Activated B cell treated with CpG ODN at 0.5 μM for 24 hours (primary cell): ENCODE results near the gene FKRP. TPM values are rescaled to one million over a fixed set of nuclear protein-coding genes. Genes with fewer than 3 reads are reported as not detected.
A peak's percentile ranks its signal among the peaks of the same experiment; 100 is the strongest.

Experiments used
- ATAC-seq: fragments of 200-7000 bp; cut with Tn5 transposase; one replicate; pipeline ENCODE4 v1.10.0; 2021; ENCODE audit warnings: low read depth, mild to moderate bottlenecking, moderate library complexity
- CTCF ChIA-PET: fragments of 350-600 bp; sonication (Branson Sonifier 250); formaldehyde crosslinking; loops from one replicate; lab custom pipeline; 2021; ENCODE audit warnings: antibody characterized with exemption; lab: Charles Lee
- POLR2A ChIA-PET: fragments of 350-600 bp; sonication (Branson Sonifier 250); formaldehyde crosslinking; loops from one replicate; lab custom pipeline; 2021; ENCODE audit warnings: antibody characterized with exemption; lab: Charles Lee
- DNase-seq: peaks from one replicate; pipeline ENCODE4 v3.0.0; 2022
- H3K27ac Mint-ChIP-seq: one replicate; pipeline ENCODE4 v1.8.0; 2020; ENCODE audit warnings: mixed read lengths
- H3K27me3 Mint-ChIP-seq: one replicate; pipeline ENCODE4 v1.8.0; 2021; ENCODE audit warnings: mixed read lengths
- H3K36me3 Mint-ChIP-seq: one replicate; pipeline ENCODE4 v1.8.0; 2021; ENCODE audit warnings: low read depth, mixed read lengths
- H3K4me1 Mint-ChIP-seq: one replicate; pipeline ENCODE4 v1.8.0; 2021; ENCODE audit warnings: mixed read lengths
- H3K4me3 Mint-ChIP-seq: one replicate; pipeline ENCODE4 v1.8.0; 2020; ENCODE audit warnings: mild to moderate bottlenecking, mixed read lengths
- H3K9me3 Mint-ChIP-seq: one replicate; pipeline ENCODE4 v1.8.0; 2020; ENCODE audit warnings: mixed read lengths
- intact Hi-C: fragments of 100-400 bp; cut with micrococcal nuclease; formaldehyde crosslinking; loops from one replicate; pipeline ENCODE4 v1.15.1; 2024
- total RNA-seq: library from RNA; stranded (reverse); gene quantifications from 2 replicates; pipeline ENCODE4 v1.2.3, GENCODE V29; 2022
- TF ChIP-seq, protein P1 (sequence below): fragments of 200-600 bp; IDR thresholded peaks from one replicate; pipeline ENCODE4 v1.8.0; 2022; ENCODE audit warnings: antibody characterized with exemption, mild to moderate bottlenecking

The FKRP gene
- total RNA-seq, 1 donor from 2014 or later = 35.8 TPM

DNA sequence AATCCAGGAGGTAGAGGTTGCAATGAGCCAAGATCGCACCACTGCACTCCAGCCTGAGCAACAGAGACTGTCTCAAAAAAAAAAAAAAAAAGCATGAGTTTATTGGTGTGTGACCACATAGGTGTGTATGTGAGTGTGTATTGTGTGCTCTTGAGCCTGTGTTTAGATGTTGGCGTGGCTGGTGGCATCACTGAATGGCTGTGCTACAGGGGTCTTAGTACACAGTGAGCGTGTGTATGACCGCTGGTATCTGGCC, 40.1 kb downstream of the FKRP start:
- POLR2A ChIA-PET = interaction anchor here (0.5 to 5.8 kb wide), 8 partner anchors 37 to 470 kb away, joined by 4 to 242 read pairs (median 8); partner anchors contain the start of genes CALM3, CCDC9, PRKD2 and ZC3H4
- TF ChIP-seq, protein P1, sequence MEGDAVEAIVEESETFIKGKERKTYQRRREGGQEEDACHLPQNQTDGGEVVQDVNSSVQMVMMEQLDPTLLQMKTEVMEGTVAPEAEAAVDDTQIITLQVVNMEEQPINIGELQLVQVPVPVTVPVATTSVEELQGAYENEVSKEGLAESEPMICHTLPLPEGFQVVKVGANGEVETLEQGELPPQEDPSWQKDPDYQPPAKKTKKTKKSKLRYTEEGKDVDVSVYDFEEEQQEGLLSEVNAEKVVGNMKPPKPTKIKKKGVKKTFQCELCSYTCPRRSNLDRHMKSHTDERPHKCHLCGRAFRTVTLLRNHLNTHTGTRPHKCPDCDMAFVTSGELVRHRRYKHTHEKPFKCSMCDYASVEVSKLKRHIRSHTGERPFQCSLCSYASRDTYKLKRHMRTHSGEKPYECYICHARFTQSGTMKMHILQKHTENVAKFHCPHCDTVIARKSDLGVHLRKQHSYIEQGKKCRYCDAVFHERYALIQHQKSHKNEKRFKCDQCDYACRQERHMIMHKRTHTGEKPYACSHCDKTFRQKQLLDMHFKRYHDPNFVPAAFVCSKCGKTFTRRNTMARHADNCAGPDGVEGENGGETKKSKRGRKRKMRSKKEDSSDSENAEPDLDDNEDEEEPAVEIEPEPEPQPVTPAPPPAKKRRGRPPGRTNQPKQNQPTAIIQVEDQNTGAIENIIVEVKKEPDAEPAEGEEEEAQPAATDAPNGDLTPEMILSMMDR = no peak
- H3K4me1 Mint-ChIP-seq = peaks cover 46% of the 10 kb centered on the region
- peak overlapping the region; percentile 95 for H3K4me3 Mint-ChIP-seq
- peak overlapping the region; percentile 95 for H3K27ac Mint-ChIP-seq
- CTCF ChIA-PET = interaction anchor here (1.1 to 3.3 kb wide), 4 partner anchors 10 to 55 kb away, joined by 3 to 11 read pairs (median 8); no protein-coding TSS in a partner anchor
- intact Hi-C loops = loop anchor here (1.0 to 10.0 kb wide), 6 partner anchors 39 to 439 kb away; partner anchors contain the start of genes DACT3, FKRP, PRKD2 and STRN4
- H3K36me3 Mint-ChIP-seq = peaks cover 49% of the 10 kb centered on the region
- H3K9me3 Mint-ChIP-seq = no peaks in the 10 kb centered on the region
- DNase-seq = no peak
- no peaks in the 10 kb centered on the region for H3K27me3 Mint-ChIP-seq
- ATAC-seq = peak; percentile 4

- Mint-ChIP-seq H3K4me1 (peaks cover 46% of the 10 kb centered on the region), H3K4me3 (peak overlapping the region; percentile 95), H3K36me3 (peaks cover 45% of the 10 kb centered on the region), H3K9me3 (no peaks in the 10 kb centered on the region), H3K27me3 (no peaks in the 10 kb centered on the region), H3K27ac (peak overlapping the region; percentile 95)
- ChIA-PET CTCF (interaction anchor here (0.6 to 3.3 kb wide), 3 partner anchors 11 to 54 kb away, joined by 3 to 11 read pairs (median 6); no protein-coding TSS in a partner anchor), POLR2A (interaction anchor here (0.5 to 5.8 kb wide), 16 partner anchors 11 to 485 kb away, joined by 3 to 242 read pairs (median 4); partner anchors contain the start of genes AP2S1, CALM3, CCDC9 and PRKD2)
- ATAC-seq (peak; percentile 47), DNase-seq (peak; percentile 66)
- intact Hi-C loops = loop anchor here (1.0 to 10.0 kb wide), 6 partner anchors 39 to 438 kb away; partner anchors contain the start of genes DACT3, FKRP, PRKD2 and STRN4
- TF ChIP-seq, protein P1 = no peak
Observed at GRCh38 chr19:46786236-46787039, 40.6 kb downstream of the FKRP start.

GRCh38 chr19:46787040-46787330, 41.1 kb downstream of the FKRP start:
- TF ChIP-seq, protein P1 = no peak
- no peak for DNase-seq
- ATAC-seq = no peak
- Mint-ChIP-seq H3K36me3 (peaks cover 40% of the 10 kb centered on the region), H3K27ac (peak overlapping the region; percentile 95), H3K27me3 (no peaks in the 10 kb centered on the region), H3K9me3 (no peaks in the 10 kb centered on the region), H3K4me3 (peak overlapping the region; percentile 95), H3K4me1 (peaks cover 52% of the 10 kb centered on the region)
- intact Hi-C loops = loop anchor here (2.0 to 10.0 kb wide), 4 partner anchors 40 to 438 kb away; partner anchors contain the start of genes FKRP, PRKD2, STRN4 and ZC3H4
- POLR2A ChIA-PET = interaction anchor here (0.6 to 5.8 kb wide), 11 partner anchors 11 to 439 kb away, joined by 3 to 242 read pairs (median 6); partner anchors contain the start of genes AP2S1, CALM3 and TMEM160
- CTCF ChIA-PET = interaction anchor here (0.9 to 3.3 kb wide), 2 partner anchors 38 to 53 kb away, joined by 4 to 11 read pairs; no protein-coding TSS in a partner anchor

DNA sequence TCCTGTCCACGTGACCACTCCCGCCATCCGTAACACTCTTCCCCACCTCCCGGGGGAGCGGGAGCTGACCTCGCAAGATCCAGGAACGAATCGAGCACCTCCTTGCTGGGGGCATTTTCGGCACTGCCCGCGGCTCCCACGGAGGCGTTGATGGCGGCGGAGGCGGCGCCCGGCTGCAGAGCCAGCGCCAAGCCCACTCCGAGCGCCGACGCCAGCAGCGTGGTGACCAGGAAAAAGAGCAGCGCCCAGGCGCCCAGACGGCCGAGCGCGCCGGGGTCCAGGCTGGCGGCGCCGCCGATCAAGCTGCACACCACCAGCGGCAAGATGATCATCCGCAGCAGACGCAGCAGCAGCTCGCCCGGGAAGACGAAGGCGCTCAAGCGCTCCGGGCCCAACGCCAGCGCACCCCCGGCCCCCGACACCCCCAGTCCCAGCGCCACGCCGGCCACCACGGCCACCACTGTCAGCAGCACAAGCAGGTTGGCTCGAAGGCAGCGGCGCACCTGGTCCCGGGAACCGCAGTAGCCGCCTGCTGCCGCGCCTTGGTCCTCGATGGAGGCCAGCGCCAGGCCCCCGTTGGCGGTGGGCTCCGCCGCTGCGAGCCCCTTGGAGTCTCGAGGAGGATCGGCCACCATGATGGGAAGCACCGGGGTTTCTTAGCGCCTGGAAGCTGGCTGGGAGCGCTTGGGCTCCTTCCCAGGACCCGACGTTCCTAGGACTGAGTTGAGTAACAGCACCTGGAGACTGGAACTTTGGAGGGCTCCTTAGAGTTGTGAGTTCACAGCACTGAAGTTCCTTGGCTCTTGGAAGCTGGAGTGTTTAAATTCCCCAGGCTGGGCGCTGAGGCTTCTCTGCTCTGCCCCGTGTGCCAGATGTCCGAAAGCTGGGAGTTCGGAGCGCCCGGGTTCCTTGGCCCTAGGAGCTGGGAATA, 41.7 kb downstream of the FKRP start:
- CTCF ChIA-PET = interaction anchor here (0.9 to 3.3 kb wide), 3 partner anchors 21 to 53 kb away, joined by 4 to 11 read pairs (median 5); no protein-coding TSS in a partner anchor
- POLR2A ChIA-PET = interaction anchor here (0.6 to 5.8 kb wide), 29 partner anchors 12 to 469 kb away, joined by 3 to 242 read pairs (median 4); partner anchors contain the start of genes AP2S1, ARHGAP35, CALM3 and DACT3
- H3K27me3 Mint-ChIP-seq = no peaks in the 10 kb centered on the region
- TF ChIP-seq, protein P1 = no peak
- H3K27ac Mint-ChIP-seq = peak overlapping the region; percentile 95
- H3K4me3 Mint-ChIP-seq = peak overlapping the region; percentile 95
- H3K36me3 Mint-ChIP-seq = peaks cover 33% of the 10 kb centered on the region
- DNase-seq = peak; percentile 54
- intact Hi-C loops = loop anchor here (1.0 to 10.0 kb wide), 6 partner anchors 34 to 437 kb away; partner anchors contain the start of genes AP2S1, FKRP, PRKD2 and STRN4
- no peaks in the 10 kb centered on the region for H3K9me3 Mint-ChIP-seq
- H3K4me1 Mint-ChIP-seq = peaks cover 53% of the 10 kb centered on the region
- ATAC-seq = no peak
